Neural crest cell (in vitro differentiated cells): ENCODE data around the gene C2orf92. TPM values are rescaled to one million over a fixed set of nuclear protein-coding genes. Genes with fewer than 3 reads are reported as not detected.
A peak's percentile ranks its signal among the peaks of the same experiment; 100 is the strongest.

Source experiments
- DNase-seq: peaks from one replicate; pipeline ENCODE4 v3.0.0; 2021; ENCODE audit warnings: low read depth, mixed read lengths, low spot score
- H3K27ac Mint-ChIP-seq: one replicate; pipeline ENCODE4 v1.8.0; 2021; ENCODE audit warnings: mild to moderate bottlenecking, mixed read lengths; ENCODE audit not compliant: unreplicated experiment
- H3K27me3 Mint-ChIP-seq: 2 replicates; pipeline ENCODE4 v1.8.0; 2021; ENCODE audit warnings: low read depth, mild to moderate bottlenecking, mixed read lengths
- H3K36me3 Mint-ChIP-seq: 2 replicates; pipeline ENCODE4 v1.8.0; 2021; ENCODE audit warnings: low read depth, mild to moderate bottlenecking, mixed read lengths
- H3K4me1 Mint-ChIP-seq: 2 replicates; pipeline ENCODE4 v1.8.0; 2021; ENCODE audit warnings: mixed read lengths
- H3K4me3 Mint-ChIP-seq: one replicate; pipeline ENCODE4 v1.8.0; 2021; ENCODE audit warnings: mild to moderate bottlenecking, mixed read lengths
- H3K9me3 Mint-ChIP-seq: 2 replicates; pipeline ENCODE4 v1.8.0; 2021; ENCODE audit warnings: mixed read lengths
- total RNA-seq: library from RNA; stranded (reverse); gene quantifications from 2 replicates; pipeline ENCODE4 v1.2.1, GENCODE V29; 2021
- TF ChIP-seq, protein P1 (sequence below): fragments of 200-600 bp; sonication (generic); conservative IDR thresholded peaks from 2 replicates; pipeline ENCODE4 v1.5.0; 2021; ENCODE audit warnings: antibody characterized with exemption, mild to moderate bottlenecking

Gene C2orf92
- total RNA-seq, 1 donor from 2014 or later: 10.3 TPM

DNA sequence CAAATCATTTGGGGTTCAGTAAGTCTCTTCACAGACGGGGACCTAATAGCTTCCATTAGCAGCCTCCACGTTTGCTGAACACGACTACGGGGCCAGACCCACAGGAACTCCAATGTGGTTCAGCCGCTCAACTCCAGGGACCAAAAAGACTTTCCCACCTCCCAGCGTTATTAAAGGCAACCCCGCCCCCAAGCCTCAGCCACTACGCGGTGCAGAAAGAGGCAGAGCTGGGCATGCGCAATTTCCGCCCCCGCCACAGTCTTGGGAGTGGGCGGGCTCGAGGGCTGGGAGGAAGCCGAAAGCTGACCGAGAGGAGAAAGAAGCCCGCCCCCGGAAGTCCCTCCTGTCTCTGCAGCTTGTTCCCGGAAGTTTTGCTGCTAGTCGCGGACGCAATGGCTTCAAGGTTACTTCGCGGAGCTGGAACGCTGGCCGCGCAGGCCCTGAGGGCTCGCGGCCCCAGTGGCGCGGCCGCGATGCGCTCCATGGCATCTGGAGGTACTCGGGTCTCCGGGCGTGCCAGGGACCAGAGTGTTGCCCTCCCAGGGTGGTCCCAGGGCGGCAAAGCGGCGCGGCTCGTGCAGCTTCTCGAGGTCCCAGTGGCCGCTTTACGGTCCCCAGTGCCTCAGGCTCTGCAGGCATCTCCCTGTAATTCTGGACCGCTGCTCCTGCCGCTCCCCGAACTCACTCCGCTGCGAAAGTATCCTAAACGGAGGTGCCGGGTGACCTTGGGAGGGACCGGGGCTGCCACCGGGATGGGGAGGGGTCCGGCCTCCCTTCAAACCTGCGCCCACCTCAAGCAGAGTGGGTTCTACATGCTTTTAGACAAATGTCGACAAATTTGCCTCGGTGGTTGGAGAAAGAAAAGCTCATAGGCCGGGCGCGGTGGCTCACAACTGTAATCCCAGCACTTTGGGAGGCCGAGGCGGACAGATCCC, 23.6 kb upstream of the C2orf92 start, which contains the start of gene COX5B:
COX5B (plus strand) TSS at position 368 of the 935 bp plus-strand sequence; CDS start at position 393, 25 bp downstream.
- Mint-ChIP-seq H3K27ac (peak within 1 kb of the TSS; percentile 99), H3K4me3 (peak within 1 kb of the TSS; percentile 94), H3K9me3 (no peaks in the 10 kb centered on the region), H3K27me3 (no peaks in the 10 kb centered on the region), H3K4me1 (peaks cover 18% of the 10 kb centered on the region), H3K36me3 (peaks cover 4% of the 10 kb centered on the region)
- TF ChIP-seq, protein P1, sequence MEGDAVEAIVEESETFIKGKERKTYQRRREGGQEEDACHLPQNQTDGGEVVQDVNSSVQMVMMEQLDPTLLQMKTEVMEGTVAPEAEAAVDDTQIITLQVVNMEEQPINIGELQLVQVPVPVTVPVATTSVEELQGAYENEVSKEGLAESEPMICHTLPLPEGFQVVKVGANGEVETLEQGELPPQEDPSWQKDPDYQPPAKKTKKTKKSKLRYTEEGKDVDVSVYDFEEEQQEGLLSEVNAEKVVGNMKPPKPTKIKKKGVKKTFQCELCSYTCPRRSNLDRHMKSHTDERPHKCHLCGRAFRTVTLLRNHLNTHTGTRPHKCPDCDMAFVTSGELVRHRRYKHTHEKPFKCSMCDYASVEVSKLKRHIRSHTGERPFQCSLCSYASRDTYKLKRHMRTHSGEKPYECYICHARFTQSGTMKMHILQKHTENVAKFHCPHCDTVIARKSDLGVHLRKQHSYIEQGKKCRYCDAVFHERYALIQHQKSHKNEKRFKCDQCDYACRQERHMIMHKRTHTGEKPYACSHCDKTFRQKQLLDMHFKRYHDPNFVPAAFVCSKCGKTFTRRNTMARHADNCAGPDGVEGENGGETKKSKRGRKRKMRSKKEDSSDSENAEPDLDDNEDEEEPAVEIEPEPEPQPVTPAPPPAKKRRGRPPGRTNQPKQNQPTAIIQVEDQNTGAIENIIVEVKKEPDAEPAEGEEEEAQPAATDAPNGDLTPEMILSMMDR: no peak
- DNase-seq: peak; percentile 97

DNA sequence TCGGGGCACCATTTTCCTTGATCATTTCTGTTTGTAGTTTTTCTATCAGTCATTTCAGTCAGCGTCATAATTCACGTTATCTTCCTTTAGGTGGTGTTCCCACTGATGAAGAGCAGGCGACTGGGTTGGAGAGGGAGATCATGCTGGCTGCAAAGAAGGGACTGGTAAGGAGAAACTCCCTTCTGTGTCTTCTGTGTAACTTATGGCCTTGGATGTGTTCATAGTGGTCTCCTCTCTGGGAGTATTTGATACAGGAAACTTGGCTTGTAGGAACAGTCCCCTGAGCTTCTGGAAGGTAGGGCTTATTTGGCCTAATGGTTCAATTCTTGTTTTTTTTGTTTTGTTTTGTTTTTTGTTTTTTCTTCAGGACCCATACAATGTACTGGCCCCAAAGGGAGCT, 22.5 kb upstream of the C2orf92 start:
- no peak for DNase-seq
- TF ChIP-seq, protein P1: no peak
- Mint-ChIP-seq H3K9me3 (no peaks in the 10 kb centered on the region), H3K36me3 (peaks cover 4% of the 10 kb centered on the region), H3K27ac (no peak overlapping the region), H3K27me3 (no peaks in the 10 kb centered on the region), H3K4me1 (peaks cover 18% of the 10 kb centered on the region), H3K4me3 (peak overlapping the region; percentile 94)

DNA sequence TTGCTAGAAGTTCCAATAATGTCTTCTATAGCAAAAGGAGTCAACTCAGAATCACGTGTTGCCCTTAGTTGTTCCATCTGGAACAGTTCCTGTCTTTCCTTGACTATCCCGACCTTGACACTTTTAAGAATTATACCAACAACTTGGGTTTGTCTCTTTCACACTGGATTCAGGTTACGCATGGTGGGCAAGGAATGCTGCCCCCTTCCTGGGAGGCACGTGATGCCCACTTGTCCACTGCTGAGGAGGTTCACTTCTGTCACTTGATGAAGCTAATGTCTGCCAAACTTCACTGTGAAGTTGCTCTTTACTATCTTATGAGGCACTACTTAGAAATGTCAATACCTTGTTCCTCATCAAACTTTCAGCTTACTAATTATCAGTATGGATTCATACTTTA, 18.4 kb upstream of the C2orf92 start:
- Mint-ChIP-seq H3K4me3 (peak overlapping the region; percentile 7), H3K27ac (no peak overlapping the region), H3K4me1 (peaks cover 9% of the 10 kb centered on the region), H3K9me3 (peaks cover 9% of the 10 kb centered on the region), H3K36me3 (peaks cover 26% of the 10 kb centered on the region), H3K27me3 (no peaks in the 10 kb centered on the region)
- TF ChIP-seq, protein P1: no peak
- no peak for DNase-seq

DNA sequence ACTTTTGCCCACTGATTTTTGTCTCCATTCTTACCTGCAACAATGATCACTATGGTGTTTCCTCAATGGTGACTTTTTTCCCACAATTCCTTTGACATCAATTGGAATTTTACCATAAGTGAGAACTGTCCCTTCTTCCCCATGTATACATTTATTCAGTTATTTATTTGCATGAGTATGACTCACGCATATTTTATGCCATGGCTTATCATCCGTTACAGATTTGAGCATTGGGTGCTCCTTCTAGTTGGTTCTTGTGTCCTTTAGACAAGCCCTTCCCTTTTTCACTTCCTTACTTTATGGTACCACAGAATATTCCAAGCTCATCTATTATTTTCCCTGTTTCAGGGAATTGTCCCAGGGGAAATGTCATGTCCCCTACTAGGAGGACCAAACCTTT, 16.0 kb upstream of the C2orf92 start:
- no peak overlapping the region for H3K27ac Mint-ChIP-seq
- peaks cover 31% of the 10 kb centered on the region for H3K36me3 Mint-ChIP-seq
- H3K9me3 Mint-ChIP-seq: peaks cover 9% of the 10 kb centered on the region
- no peaks in the 10 kb centered on the region for H3K27me3 Mint-ChIP-seq
- no peak overlapping the region for H3K4me3 Mint-ChIP-seq
- TF ChIP-seq, protein P1: no peak
- no peak for DNase-seq
- no peaks in the 10 kb centered on the region for H3K4me1 Mint-ChIP-seq

DNA sequence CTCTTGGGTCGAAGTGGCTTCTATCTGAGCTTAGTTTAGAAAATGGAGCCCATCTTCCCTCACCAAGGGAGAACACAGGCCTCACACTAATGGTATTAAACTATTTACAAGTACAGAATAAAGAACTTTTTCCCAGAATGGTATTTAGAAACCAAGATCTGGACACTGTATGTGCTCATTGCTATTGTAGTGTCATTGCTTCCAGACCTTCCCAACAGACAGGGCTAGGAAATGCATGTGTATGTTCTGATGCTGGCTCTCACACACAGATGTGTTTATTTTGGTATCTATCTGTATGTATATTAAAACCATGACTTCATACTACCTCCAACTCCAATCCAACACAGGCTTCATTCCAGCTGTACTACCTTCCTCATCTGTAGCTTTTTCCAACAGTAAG, 15.6 kb upstream of the C2orf92 start:
- Mint-ChIP-seq H3K27ac (no peak overlapping the region), H3K9me3 (peaks cover 9% of the 10 kb centered on the region), H3K4me1 (no peaks in the 10 kb centered on the region), H3K4me3 (no peak overlapping the region), H3K27me3 (no peaks in the 10 kb centered on the region), H3K36me3 (peaks cover 31% of the 10 kb centered on the region)
- no peak for DNase-seq
- TF ChIP-seq, protein P1: no peak
